ENCODE measurements around the gene DGKE.

The DGKE gene

DNA sequence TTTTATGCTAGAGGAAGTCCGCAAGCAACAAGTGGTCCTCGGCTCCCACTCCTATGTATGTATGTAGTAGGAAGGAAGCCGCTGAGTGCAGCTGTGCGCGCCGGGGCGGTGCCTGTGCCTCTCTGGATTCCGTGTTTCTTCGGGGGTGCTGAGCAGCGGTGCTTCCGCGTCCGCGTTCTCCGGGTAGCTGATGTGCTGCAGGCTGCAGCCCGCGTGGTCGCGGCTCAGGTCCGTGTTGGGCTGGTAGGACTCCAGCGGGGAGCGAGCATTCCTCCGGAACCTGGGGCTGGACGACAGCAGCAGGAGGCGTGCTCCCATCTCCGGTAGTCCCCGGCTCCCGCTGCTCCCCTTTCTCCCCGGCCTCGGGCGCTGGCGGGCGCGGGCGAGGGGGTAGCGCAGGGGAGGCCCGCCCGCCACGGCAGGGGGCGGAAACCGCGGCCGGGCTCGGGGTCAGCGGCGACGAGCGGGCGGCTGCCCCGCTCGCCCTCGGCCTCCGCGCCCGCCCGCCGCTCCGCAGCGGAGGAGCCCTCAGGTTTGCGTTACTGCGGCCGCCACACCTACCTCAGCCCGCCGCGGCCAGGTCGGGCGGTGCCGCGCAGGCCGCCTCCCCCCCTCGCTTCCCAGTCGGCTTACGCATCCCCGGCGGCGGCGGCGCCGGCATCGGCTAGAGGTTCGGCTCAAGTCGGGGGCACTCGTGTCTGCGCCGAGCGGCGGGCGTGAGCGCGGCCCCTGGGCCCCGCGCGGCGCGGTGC lies 718 bp upstream of the DGKE start (continued):
- TF ChIP-seq, protein P1, sequence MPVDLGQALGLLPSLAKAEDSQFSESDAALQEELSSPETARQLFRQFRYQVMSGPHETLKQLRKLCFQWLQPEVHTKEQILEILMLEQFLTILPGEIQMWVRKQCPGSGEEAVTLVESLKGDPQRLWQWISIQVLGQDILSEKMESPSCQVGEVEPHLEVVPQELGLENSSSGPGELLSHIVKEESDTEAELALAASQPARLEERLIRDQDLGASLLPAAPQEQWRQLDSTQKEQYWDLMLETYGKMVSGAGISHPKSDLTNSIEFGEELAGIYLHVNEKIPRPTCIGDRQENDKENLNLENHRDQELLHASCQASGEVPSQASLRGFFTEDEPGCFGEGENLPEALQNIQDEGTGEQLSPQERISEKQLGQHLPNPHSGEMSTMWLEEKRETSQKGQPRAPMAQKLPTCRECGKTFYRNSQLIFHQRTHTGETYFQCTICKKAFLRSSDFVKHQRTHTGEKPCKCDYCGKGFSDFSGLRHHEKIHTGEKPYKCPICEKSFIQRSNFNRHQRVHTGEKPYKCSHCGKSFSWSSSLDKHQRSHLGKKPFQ (tag by site-specific recombination; IDR thresholded peaks at IDR 0.05), result no peak
- TF ChIP-seq MZF1 (tag by site-specific recombination; IDR thresholded peaks at IDR 0.05; ENCODE audit: borderline replicate concordance) (0 out of 2 replicates have a peak, but pooled peaks have one; percentile 42), PATZ1 (tag by site-specific recombination; IDR thresholded peaks at IDR 0.05) (peak; percentile 40), ZNF510 (tag by site-specific recombination; IDR thresholded peaks at IDR 0.05; ENCODE audit: insufficient replicate concordance) (no peak), ZNF548 (tag by site-specific recombination; IDR thresholded peaks at IDR 0.05) (no peak)

- Histone ChIP-seq H3K9me3 (ENCODE audit: control insufficient read depth, insufficient read depth, low read depth, low read length) (no peaks in the 10 kb centered on the region), H3K4me1 (ENCODE audit: control insufficient read depth, insufficient read depth, low read length) (peaks cover 23% of the 10 kb centered on the region), H3K27ac (ENCODE audit: extremely low read depth, low read depth, low read length) (peak overlapping the region; percentile 95), H3K36me3 (ENCODE audit: control insufficient read depth in 2 of 2, insufficient read depth in 1 of 2, low read length in 2 of 2) (peaks cover 27 to 35% of the 10 kb centered on the region in 2 experiments), H3K4me3 (ENCODE audit: low read depth, low read length) (peak overlapping the region; percentile 69)
- ChIA-PET CTCF (interaction anchor here (0.6 to 2.3 kb wide), 6 partner anchors 15 to 1338 kb away, joined by 3 to 18 read pairs (median 4); no protein-coding TSS in a partner anchor), POLR2A (interaction anchor here (0.6 to 1.1 kb wide), 7 partner anchors 15 to 250 kb away, joined by 3 to 11 read pairs (median 4); partner anchors contain the start of gene AKAP1)
- TF ChIP-seq, protein P2, sequence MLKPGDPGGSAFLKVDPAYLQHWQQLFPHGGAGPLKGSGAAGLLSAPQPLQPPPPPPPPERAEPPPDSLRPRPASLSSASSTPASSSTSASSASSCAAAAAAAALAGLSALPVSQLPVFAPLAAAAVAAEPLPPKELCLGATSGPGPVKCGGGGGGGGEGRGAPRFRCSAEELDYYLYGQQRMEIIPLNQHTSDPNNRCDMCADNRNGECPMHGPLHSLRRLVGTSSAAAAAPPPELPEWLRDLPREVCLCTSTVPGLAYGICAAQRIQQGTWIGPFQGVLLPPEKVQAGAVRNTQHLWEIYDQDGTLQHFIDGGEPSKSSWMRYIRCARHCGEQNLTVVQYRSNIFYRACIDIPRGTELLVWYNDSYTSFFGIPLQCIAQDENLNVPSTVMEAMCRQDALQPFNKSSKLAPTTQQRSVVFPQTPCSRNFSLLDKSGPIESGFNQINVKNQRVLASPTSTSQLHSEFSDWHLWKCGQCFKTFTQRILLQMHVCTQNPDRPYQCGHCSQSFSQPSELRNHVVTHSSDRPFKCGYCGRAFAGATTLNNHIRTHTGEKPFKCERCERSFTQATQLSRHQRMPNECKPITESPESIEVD (tag by site-specific recombination; IDR thresholded peaks at IDR 0.05), result no peak
- TF ChIP-seq ZNF146 (tag by site-specific recombination; IDR thresholded peaks at IDR 0.05) (no peak), ZBTB20 (tag by site-specific recombination; IDR thresholded peaks at IDR 0.05) (peak; percentile 80; the same call in 1 of the 2 replicates), ZNF362 (tag by site-specific recombination; IDR thresholded peaks at IDR 0.05) (no peak), ZNF776 (tag by site-specific recombination; IDR thresholded peaks at IDR 0.05; ENCODE audit: borderline replicate concordance) (no peak), ZNF488 (tag by site-specific recombination; IDR thresholded peaks at IDR 0.05) (no peak)
- TF ChIP-seq, protein P3, sequence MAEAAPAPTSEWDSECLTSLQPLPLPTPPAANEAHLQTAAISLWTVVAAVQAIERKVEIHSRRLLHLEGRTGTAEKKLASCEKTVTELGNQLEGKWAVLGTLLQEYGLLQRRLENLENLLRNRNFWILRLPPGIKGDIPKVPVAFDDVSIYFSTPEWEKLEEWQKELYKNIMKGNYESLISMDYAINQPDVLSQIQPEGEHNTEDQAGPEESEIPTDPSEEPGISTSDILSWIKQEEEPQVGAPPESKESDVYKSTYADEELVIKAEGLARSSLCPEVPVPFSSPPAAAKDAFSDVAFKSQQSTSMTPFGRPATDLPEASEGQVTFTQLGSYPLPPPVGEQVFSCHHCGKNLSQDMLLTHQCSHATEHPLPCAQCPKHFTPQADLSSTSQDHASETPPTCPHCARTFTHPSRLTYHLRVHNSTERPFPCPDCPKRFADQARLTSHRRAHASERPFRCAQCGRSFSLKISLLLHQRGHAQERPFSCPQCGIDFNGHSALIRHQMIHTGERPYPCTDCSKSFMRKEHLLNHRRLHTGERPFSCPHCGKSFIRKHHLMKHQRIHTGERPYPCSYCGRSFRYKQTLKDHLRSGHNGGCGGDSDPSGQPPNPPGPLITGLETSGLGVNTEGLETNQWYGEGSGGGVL (tag by site-specific recombination; IDR thresholded peaks at IDR 0.05), result 0 out of 2 replicates have a peak, but pooled peaks have one; percentile 42
- TF ChIP-seq, protein P4, sequence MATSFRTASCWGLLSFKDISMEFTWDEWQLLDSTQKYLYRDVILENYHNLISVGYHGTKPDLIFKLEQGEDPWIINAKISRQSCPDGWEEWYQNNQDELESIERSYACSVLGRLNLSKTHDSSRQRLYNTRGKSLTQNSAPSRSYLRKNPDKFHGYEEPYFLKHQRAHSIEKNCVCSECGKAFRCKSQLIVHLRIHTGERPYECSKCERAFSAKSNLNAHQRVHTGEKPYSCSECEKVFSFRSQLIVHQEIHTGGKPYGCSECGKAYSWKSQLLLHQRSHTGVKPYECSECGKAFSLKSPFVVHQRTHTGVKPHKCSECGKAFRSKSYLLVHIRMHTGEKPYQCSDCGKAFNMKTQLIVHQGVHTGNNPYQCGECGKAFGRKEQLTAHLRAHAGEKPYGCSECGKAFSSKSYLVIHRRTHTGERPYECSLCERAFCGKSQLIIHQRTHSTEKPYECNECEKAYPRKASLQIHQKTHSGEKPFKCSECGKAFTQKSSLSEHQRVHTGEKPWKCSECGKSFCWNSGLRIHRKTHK (tag by site-specific recombination; IDR thresholded peaks at IDR 0.05), result no peak
- TF ChIP-seq, protein P5, sequence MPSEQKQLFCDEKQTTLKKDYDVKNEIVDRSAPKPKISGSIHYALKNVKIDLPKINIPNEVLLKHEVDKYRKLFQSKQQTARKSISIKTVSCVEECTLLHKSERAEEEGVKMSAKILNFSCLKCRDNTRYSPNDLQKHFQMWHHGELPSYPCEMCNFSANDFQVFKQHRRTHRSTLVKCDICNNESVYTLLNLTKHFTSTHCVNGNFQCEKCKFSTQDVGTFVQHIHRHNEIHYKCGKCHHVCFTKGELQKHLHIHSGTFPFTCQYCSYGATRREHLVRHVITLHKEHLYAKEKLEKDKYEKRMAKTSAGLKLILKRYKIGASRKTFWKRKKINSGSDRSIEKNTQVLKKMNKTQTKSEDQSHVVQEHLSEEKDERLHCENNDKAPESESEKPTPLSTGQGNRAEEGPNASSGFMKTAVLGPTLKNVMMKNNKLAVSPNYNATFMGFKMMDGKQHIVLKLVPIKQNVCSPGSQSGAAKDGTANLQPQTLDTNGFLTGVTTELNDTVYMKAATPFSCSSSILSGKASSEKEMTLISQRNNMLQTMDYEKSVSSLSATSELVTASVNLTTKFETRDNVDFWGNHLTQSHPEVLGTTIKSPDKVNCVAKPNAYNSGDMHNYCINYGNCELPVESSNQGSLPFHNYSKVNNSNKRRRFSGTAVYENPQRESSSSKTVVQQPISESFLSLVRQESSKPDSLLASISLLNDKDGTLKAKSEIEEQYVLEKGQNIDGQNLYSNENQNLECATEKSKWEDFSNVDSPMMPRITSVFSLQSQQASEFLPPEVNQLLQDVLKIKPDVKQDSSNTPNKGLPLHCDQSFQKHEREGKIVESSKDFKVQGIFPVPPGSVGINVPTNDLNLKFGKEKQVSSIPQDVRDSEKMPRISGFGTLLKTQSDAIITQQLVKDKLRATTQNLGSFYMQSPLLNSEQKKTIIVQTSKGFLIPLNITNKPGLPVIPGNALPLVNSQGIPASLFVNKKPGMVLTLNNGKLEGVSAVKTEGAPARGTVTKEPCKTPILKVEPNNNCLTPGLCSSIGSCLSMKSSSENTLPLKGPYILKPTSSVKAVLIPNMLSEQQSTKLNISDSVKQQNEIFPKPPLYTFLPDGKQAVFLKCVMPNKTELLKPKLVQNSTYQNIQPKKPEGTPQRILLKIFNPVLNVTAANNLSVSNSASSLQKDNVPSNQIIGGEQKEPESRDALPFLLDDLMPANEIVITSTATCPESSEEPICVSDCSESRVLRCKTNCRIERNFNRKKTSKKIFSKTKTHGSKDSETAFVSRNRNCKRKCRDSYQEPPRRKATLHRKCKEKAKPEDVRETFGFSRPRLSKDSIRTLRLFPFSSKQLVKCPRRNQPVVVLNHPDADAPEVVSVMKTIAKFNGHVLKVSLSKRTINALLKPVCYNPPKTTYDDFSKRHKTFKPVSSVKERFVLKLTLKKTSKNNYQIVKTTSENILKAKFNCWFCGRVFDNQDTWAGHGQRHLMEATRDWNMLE (tag by site-specific recombination; conservative IDR thresholded peaks at IDR 0.05; ENCODE audit: low read depth), result no peak
Observed at GRCh38 chr17:56834380-56835263, 671 bp downstream of the DGKE start.

All from HEK293 (cell line).